Ammon's horn (tissue), 1 donor: Measurements from ENCODE around the gene CACNA1C.

Source experiments
- DNase-seq: peaks from one replicate; pipeline ENCODE4 v3.0.0-alpha.2; 2016; ENCODE audit warnings: low spot score

The CACNA1C gene

DNA sequence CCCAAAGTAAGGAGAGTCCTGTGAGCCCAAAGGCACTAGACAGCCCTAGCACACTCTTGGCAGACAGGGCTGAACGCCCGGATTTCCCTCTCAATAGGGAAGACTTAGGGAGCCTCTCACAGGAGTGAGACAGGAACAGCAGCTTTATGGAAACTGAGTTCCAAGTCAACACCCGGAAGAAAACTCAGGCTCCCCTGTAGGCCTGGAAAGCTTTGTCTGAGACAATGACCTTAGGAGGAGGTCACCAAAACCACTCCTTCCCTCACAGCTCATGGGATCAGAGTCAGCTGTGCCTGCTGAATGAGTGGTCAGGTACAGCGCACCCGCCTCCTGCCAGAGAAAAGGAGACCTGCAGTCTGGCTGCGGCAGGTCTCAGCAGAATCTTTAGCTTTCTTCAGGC is 229.5 kb downstream of the CACNA1C start:
- DNase-seq = no peak

DNA sequence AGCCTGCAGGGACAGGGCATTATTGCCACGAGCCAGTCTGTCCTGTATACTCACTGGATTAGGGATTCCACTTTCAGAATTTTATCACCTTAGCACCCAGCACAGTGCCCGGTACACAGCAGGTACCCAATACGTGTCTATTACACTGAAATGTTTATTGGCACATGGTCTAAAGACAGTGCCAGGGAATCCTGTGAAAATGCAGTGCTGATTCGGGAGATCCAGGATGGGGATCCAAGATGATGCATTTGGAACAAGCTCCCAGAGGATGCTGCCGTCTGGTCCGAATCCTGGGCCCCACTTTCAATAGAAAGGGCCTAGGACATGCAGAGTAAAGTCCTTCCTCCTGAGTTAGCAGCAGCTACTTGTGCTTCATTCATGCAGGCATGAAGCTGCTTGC is 230.7 kb downstream of the CACNA1C start:
- no peak for DNase-seq

DNA sequence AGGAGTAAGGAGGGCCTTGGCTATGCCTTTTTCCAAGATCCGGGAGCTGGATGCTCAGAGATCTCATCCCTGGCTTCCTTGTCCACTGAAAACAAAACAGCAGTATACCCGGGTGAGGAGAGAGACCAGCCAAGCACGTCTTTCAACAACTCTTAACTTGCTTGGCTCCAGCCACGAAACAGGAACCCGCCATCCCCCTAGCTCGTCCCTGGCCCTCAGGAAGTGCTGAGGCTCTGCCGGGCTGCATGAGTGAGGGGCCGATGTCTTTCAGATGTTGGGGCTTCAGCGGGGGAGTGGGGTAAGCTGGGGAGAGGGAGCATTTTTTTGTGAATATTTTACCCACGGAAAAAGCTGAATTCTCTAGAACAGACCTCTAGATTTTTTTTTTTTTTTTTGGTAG is 231.1 kb downstream of the CACNA1C start:
- DNase-seq = no peak

DNA sequence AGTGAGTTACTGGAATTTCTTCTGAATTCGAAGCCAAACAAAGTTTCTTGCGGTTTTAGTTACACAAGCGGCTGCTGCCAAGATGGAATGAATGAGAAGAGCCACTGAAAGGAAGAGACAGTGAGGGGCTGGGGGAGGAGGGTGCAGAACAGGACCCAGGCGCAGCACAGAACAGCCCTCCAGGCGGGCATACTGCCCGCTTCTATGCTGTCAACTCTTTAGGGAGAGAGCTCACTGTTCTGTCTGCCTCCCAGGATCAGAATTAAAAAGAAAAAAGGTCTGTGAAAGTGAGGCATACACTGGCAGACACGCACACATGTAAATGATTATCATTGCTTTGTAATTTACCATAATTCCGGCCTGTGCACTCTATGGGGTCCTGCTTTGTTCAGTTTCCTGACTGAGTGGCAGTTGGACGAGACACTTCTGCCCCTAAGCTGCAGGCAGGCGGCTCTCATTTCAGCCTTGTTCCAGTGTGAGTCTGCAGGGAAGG is 231.6 kb downstream of the CACNA1C start:
- no peak for DNase-seq

DNA sequence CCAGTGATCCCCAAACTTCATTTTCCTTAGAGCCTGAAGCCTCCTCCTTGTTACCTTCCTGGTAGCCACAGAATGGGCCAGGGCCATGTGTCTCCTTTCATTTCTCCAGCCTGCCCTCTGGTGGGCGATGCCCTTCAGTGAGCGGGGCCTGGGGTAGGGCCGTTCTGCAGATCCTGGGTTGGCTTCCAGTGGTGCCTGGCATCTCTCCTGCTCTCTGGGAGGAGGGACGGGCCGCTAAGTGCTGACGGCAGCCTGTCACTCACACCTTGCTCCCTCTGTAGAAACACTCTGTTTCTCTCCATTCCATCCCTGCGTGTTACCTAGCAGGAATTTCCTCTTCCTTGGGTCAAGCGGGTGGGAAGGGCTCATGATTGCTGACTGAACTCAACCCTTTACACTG is 232.1 kb downstream of the CACNA1C start:
- peak; percentile 69 for DNase-seq

DNA sequence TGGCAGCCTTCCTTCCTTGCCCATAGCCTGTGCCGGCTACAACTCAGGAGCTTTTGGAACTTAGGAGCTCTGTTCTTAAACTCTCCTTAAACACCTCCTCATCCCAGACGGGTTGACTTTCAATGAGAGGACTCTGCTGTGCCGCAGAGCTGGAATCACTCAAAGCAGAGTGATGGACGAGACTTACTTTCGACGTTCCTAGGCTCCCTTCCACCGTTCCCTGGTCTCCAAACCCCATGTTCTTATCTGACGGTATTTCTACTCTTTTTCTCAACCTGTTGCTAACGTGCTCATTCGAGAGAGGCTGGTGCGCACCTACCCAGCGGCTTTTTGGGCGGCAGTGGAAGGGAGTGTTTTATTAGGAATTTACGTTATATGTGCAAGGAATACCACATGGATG is 232.7 kb downstream of the CACNA1C start:
- no peak for DNase-seq

DNA sequence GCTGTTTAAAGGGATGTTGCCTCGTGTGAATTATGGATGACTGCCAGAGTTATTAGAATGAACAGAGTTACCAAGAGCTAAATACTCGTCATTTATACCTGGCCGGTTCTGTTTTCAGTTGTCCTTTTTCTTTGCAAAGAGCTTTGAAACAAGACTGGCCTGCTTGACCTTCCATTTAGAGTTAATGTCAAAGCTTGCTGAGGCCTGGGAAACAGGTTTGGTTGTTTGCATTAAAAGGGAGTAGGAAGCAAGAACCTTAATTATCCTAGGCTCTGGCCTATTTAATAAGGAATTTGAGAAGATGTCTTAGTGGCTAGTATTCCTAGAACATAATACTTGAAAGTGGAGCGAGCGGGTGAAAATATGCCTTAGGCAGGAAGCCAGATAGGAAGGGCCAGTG is 233.3 kb downstream of the CACNA1C start:
- no peak for DNase-seq

DNA sequence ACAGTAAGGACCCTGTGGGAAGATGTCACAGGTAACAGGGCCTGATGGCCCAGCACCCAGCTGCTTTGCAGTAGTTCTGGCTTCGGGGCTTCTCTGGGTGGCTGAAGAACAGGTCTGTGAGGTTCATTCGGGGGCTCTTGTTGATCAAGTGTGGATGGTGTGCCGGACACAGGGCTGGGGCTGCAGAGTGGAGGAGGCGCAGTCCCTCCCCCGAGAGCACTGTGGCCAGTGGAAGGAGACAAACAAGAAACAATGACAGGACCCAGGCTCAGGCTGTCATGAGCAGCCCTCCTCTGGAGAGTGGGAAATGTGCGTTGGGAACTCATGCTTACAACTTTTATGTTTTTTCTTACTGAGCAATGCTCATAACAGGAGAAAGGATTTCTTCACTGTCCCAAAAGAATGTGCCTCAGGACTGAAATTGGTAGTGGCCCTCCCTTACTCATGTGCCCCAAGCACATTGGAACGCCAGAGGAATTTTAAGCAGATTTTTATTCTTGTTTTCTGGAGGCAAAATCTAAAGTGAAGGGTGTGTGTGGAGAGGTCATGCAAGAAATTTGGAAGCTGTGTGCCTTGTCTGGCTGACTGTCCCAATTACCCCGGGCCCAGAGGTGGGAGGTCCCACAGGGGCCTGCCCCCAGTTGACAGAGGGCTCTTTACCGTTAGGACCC is 233.8 kb downstream of the CACNA1C start:
- no peak for DNase-seq

DNA sequence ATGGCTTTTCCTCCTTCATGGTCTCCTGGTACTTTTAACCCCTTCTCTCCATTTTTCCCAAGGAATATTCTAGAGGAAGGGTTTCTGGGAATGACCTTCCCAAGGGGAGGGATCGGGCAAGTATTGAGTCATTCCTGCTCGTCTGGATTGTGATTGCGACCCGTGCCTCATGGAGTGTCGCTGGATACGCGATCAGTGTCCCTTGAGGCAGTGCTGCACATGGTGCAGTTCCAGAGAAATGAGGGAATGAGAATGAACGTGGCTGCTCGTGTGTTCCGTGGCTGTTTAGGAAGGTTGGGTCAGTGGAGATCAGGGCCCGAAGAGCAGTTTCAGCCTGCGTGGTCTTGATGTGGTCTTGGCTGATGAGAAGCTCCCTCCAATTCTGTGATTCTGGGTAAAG is 234.4 kb downstream of the CACNA1C start:
- no peak for DNase-seq

DNA sequence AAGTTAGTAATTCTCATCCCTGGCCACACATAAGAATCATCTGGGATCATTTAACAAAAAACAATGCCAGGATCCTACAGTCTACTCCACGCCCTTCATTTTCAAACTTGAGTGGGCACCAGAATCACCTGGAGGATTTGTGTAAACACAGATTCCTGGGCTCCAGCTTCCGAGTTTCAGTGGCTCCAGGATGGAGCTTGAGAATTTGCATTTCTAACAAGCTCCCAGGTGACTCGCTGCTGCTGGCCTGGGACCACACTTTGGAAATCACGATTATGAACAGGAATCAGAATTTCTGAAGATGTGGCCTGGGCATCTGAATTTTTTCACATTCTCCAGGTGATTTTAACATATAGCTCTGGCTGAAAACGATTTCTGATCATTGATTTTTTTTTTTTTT is 234.8 kb downstream of the CACNA1C start:
- DNase-seq = no peak

DNA sequence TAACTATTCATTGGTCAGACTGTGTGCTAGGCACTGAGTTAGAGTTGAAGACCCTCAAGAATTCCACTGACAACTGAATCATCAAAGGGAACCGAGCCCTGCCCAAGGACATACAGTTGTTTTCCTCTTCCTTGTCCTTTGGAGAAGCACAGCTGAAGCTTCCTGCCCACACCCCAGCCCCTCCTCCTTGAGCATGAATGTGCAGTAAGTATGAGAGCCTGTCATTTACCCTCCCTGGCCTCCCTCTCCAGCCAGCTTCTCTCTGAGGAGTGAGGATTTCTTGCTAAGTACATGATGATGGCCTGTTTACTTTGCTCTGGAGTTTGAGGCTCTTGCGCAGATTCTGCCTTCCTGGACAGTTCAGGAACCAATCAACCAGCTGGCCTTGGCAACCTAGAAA is 235.2 kb downstream of the CACNA1C start:
- DNase-seq = no peak

DNA sequence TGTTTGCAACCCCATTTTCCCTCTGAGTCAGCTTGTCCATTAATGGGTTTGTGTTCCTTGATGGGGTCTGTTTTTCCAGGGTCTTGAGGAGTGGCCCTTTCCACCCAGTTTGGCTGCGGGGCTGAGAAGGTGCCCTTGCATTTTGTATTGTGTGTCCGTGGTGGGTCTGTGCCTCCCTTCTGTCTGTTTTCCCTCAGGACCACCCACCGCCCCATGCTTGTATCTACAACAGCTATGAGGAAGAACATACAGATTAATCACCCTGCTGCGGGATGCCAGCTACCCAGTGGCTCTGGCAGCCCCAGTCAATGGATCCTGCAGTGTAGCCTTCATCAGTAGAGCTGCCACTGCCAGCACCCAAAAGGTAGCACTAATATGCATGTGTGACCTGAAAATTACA is 235.7 kb downstream of the CACNA1C start:
- DNase-seq = no peak

DNA sequence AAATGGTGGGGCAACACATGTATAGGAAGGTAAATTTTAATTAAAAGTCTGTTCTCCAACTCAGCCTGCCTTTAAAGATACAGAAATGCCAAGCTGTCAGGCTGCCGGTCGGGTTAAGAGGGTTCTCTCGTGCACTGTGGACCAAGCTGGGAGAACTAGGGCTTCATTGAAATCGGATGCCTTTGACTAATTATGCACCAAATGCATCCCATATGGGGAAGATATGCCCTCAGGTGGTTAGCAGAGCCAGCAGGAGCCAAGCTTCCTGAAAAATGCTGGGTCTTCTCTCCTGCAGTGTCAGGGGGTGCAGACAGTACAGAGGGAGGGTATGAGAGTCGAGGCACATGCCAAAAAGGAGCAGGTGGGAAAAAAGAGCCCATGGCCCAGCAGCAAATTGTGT is 236.1 kb downstream of the CACNA1C start:
- no peak for DNase-seq

DNA sequence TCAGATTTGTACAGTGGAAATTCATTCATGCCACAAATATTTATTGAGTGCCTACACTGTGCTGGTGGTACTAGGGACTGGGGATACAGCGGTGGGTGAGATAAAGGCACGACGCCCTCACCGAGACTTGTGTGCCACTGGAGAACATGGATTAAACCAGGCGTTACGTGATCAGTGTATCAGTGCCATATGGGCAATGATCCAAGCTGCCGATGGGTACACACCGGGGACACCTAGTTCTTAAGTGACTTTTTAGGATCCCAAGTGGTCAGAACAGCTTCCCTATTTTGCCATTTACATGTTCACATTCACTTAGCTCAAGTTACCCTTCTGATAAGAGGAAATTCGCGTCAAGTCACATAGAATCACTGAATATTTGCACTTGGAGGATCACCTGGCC is 236.7 kb downstream of the CACNA1C start:
- DNase-seq = no peak

DNA sequence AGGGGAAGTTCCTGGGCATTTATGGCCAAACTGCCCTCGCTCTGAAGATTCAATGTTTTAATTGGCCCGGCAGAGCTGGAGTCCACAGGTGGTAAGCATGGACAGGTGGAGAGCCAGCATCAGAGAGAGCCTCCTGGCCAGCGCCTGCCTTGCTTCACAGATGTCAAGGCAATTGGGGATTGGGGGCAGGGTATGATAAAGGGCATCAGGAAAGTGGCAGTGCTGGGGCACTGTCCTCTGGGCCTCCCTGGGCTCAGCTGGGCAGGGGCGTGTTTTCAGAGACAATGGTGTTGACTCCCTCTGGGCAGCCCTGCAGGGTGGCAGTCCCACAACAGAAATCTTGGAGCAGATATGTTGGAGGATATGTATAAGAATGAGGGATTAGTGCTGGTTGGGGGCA is 237.3 kb downstream of the CACNA1C start:
- DNase-seq = no peak

DNA sequence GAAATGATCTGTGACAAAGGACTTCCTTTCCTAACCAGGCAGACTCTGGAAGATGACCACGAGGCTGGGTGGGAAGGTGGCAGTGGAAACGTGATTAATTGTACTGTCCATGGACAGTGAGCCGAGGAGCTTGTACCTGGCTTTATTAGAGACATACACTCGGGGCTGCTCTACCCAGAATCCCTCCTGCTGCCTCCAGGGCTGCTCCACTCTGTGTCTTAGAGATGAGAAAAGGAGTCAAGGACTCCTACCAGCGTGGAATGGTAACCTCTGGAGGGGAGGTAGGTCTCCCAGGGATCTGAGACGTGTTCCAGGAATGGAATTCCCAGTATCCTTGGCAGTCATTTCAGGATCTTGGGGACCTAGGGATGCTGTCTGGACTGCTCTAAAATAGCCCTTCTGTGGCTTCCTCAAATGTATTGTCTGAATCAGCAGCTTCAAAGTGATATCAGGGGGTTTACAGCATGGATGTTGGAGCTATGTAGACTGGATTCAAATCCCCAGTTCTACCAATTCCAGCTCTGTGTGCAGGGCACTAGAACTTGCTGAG is 237.8 kb downstream of the CACNA1C start:
- DNase-seq = no peak

DNA sequence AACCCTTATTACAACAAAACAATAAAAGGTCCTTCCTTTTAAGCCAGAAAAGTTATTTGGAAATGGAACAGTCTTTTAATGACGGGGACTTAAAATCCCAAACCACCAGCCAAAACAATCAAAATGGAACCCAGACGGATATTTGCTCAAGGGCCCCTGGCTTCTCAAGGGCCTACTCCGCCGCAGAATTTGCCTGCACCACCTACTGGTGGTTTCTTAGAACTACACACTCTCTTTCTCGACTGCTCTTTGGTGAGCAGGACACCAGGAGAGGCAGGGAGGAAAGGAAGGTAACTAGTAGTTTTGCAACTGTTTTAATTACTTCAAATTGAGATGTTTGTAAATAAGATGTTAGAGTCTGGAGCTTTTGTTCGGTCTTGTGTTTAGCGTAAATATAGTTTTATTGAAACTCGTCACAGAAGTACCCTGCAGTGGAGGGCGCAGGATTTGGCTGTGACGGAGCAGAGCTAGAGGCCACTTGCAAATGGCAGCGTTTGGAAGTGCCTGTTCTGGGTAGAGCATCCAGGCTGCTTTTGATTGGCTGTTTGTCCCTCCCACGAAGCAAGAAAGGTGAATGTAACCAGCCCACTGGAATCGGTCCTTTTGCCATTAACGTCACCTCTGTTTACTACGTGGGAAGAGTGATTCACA is 238.5 kb downstream of the CACNA1C start:
- no peak for DNase-seq

DNA sequence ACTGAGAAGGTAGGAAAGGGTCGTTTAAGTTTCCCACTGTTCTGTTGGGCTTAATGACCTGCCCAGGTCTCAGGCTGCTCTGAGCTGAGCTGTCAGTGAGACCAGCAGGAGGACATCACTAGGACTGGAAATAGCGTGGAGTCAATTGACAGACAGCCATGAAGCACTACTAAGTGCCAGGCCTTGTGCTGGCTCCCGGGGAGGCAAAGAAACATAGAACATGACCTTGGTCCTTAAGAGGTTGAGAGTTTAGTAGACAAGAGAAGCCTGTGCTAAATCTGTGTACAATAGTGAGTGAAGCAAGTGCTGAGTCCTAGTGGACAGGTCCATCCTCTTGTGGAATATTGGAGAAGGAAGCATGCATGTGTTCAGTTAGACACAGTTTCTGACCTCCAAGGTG is 239.2 kb downstream of the CACNA1C start:
- DNase-seq = no peak

DNA sequence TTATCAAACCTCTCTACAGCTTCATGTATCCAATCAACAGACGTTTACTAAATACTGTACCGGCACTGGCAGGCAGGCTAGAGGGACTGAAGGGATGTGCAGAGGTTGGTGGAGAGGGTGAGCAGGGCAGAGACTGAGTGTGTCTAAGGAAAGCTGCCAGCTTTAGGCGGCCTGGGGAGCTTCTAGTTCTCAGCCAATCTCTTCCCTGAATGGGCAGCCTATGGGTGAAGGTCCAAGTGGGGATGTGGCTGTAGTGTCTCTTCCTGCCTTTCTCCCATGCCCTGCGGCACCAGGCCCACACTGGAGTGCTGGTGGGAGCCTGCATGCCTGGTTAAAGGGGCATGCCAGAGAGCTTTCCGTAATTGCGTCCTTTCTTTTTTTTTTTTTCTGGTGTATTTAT is 239.8 kb downstream of the CACNA1C start:
- DNase-seq = no peak

DNA sequence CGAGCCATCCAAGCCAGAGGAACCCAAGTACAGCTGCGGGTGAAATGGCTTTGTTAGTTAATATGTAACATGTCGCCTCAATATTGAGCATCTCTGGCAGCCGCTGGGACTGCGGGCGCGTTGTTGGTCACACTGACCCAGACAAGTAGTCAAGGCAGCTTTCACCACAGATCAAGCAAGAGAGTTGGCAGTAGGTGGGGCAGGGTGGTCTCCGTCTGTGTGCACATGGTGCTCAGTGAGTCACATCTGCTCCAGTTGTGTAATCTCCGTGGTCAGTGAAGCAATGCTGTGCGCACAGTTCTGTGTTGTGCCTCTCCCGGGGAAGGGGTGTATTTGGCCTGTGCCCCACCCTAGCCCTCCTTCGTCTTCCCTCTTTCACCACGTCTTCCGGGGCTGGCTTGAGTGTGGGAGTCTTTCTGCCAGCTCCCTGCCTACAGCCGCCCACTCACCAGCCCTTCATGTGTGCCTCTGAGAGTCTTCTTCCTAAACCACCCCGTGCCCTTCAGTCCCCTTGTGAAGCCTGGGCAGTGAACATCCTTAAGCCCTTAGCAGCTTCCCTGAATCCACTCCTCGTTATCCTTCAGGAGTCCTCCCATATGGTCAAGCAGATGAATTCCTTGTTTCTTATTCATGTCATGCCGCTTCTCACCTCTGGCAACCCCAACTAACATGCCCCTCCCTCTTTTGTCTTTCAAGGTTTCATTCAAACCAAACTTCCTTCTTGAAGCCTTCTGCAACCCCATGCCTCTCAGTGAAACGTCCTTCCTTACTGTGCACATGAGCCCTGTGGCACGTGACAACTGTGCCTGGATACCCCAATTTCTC is 242.1 kb downstream of the CACNA1C start:
- no peak for DNase-seq

DNA sequence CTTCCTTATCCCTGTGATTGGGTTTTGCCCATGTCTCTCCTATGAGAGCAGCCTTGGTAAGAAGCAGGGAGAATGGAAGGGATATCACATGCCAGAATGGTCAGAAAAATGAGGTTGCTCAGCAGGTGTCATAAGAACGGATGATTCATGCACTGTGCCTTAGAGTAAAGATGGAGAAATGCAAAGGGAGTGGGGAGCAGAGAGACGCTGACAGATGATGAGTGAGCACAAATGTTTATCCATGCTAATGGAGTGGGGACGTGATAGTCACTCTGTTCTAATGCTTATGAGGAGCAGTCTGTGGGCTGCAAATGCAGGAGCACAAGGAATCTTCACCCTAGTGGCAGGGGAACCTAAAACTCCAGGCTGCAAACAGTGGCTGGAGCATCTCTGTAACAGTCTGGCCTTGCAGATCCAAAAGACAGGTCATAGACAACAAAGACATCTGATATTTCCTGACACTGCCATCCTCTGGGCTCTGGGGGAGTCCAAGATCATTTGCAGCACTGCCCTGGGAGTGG is 243.2 kb downstream of the CACNA1C start:
- DNase-seq = peak; percentile 39

DNA sequence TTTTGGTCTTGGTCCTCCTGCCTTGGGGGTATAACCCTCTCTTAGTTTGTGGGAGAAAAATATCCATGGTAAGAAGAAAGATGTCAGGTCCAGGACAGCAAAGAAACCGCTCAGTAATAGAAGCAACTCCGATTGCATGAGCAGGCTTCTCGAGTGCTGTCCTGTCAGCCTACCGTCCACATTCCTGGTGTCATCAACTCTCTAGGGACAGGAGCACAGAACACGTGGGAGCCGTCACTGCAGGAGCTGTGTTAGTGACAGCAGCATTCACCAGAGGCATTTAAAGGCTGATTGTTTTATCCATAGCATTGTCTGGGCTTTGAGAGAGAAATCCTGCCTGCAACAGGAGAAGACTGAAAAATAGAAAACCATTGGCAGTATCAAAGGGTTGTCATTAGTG is 244.2 kb downstream of the CACNA1C start:
- no peak for DNase-seq

DNA sequence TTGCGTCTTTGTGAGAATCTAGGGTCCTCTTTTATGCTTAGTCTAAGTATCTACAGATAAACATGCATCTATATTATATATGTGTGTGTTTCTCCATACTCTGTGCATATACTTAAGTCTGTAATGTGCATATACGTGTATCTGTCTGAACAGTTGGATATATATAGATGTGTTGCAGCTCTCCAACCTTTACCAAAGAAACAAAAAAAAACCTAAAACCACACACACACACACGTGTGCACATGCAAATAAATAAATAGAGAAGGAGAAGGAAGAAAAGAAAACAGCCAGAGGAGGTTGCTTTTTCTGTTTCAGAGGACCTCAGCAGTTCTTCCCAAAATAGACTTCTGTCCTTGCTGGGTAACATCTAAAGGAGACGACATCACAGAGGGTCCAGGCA is 244.9 kb downstream of the CACNA1C start:
- DNase-seq = no peak
